ENCODE results near the gene RXFP2.

DNA sequence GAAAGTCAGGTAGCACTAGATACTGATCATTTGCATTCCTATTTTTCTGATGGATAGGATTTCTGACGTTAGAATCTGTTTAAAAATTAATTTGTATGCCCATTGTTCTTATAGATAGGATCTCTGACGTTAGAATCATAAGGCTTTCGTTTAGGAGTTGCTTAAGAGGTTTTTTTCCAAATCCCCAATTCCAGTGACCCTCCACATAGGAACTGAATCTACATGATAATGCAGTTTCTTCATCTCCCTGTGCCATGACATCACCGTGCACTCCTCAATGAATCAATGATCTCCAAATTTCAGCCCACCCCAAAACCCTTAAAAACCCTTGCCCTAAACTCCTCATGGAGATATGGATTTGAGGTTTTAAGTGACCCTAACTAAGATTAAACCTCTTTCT lies 87.2 kb downstream of the RXFP2 start:
- TF ChIP-seq TEAD4 (IDR thresholded peaks at IDR 0.05; ENCODE audit: low read depth, low read length), result no peak
- TF ChIP-seq CBX5 (IDR thresholded peaks at IDR 0.05; ENCODE audit: low read depth, low read length), result no peak
